Neural cell (in vitro differentiated cells): ENCODE results near the gene INPP4B. TPM values are rescaled to one million over a fixed set of nuclear protein-coding genes. Genes with fewer than 3 reads are reported as not detected.

Experiments
- H2AFZ ChIP-seq: fragments of 200-600, 300-800 bp; sonication (generic), shearing (Covaris generic); 2 replicates; pipeline ENCODE4 v1.6.0; 2014; ENCODE audit warnings: low read depth, mild to moderate bottlenecking, antibody characterized with exemption, low read length, moderate library complexity
- H3F3A ChIP-seq: fragments of 200-600 bp; shearing (Covaris generic); 2 replicates; pipeline ENCODE4 v1.6.1; 2016; ENCODE audit warnings: mild to moderate bottlenecking, moderate library complexity, mixed read lengths, antibody characterized with exemption, low read length; ENCODE audit not compliant: insufficient read depth, poor library complexity, severe bottlenecking
- H3K27ac ChIP-seq: fragments of 200-600, 300-800 bp; sonication (generic), shearing (Covaris generic); 2 replicates; pipeline ENCODE4 v1.5.1; 2014; ENCODE audit warnings: mild to moderate bottlenecking, low read length, moderate library complexity
- H3K27me3 ChIP-seq: fragments of 300-800, 200-600 bp; sonication (generic), shearing (Covaris generic); 2 replicates; pipeline ENCODE4 v1.6.0; 2014; ENCODE audit warnings: mild to moderate bottlenecking, low read depth, low read length, moderate library complexity; ENCODE audit not compliant: insufficient read depth
- H3K36me3 ChIP-seq: fragments of 300-800, 200-600 bp; sonication (generic), shearing (Covaris generic); 2 replicates; pipeline ENCODE4 v1.5.1; 2014; ENCODE audit warnings: mild to moderate bottlenecking, antibody characterized with exemption, low read length, moderate library complexity; ENCODE audit not compliant: insufficient read depth
- H3K4me2 ChIP-seq: fragments of 300-800, 200-600 bp; sonication (generic), shearing (Covaris generic); 2 replicates; pipeline ENCODE4 v1.6.0; 2014; ENCODE audit warnings: mild to moderate bottlenecking, low read length
- H3K4me3 ChIP-seq: fragments of 300-800, 200-600 bp; sonication (generic), shearing (Covaris generic); 2 replicates; pipeline ENCODE4 v1.5.1; 2014; ENCODE audit warnings: mild to moderate bottlenecking, low read length, moderate library complexity
- H3K79me2 ChIP-seq: fragments of 200-600 bp; shearing (Covaris generic); replicated peaks from 2 replicates; pipeline ENCODE4 v1.6.0; 2014; ENCODE audit warnings: mild to moderate bottlenecking, low read length, moderate library complexity; ENCODE audit not compliant: insufficient read depth
- H3K9ac ChIP-seq: fragments of 300-800, 200-600 bp; sonication (generic), shearing (Covaris generic); 2 replicates; pipeline ENCODE4 v1.6.1; 2016; ENCODE audit warnings: mild to moderate bottlenecking, low read length, mixed read lengths
- H3K9me2 ChIP-seq: fragments of 200-600 bp; shearing (Covaris generic); 2 replicates; pipeline ENCODE4 v1.6.1; 2016; ENCODE audit warnings: mild to moderate bottlenecking, low read length, mixed read lengths; ENCODE audit not compliant: insufficient read depth
- H3K9me3 ChIP-seq: fragments of 200-600, 300-800 bp; sonication (generic), shearing (Covaris generic); 2 replicates; pipeline ENCODE4 v1.6.1; 2016; ENCODE audit warnings: mild to moderate bottlenecking, mixed run types, low read length, moderate library complexity, mixed read lengths
- H4K20me1 ChIP-seq: fragments of 200-600 bp; shearing (Covaris generic); 2 replicates; pipeline ENCODE4 v1.6.1; 2016; ENCODE audit warnings: mild to moderate bottlenecking, mixed run types; ENCODE audit not compliant: insufficient read depth
- EP300 ChIP-seq: fragments of 450-650 bp; conservative IDR thresholded peaks from 2 replicates; pipeline ENCODE4 v1.6.1; 2014; ENCODE audit warnings: antibody characterized with exemption, mild to moderate bottlenecking, moderate library complexity; ENCODE audit not compliant: poor library complexity, severe bottlenecking
- EZH2 ChIP-seq: fragments of 200-600, 300-800 bp; shearing (Covaris generic), sonication (generic); IDR thresholded peaks from 2 replicates; pipeline ENCODE4 v1.6.1; 2014; ENCODE audit warnings: antibody characterized with exemption, low read length, borderline replicate concordance, mild to moderate bottlenecking; ENCODE audit not compliant: insufficient read depth, poor library complexity, severe bottlenecking
- MXI1 ChIP-seq: fragments of 450-650 bp; conservative IDR thresholded peaks from 2 replicates; pipeline ENCODE4 v1.6.1; 2014; ENCODE audit warnings: antibody characterized with exemption, mild to moderate bottlenecking; ENCODE audit not compliant: poor library complexity, severe bottlenecking
- POLR2AphosphoS5 ChIP-seq: IDR thresholded peaks from 2 replicates; pipeline ENCODE4 v1.6.1; 2012
- RAD21 ChIP-seq: fragments of 450-650 bp; conservative IDR thresholded peaks from 2 replicates; pipeline ENCODE4 v1.6.1; 2014; ENCODE audit warnings: antibody characterized with exemption, mild to moderate bottlenecking, moderate library complexity
- SMC3 ChIP-seq: fragments of 450-650 bp; conservative IDR thresholded peaks from 2 replicates; pipeline ENCODE4 v1.6.1; 2014; ENCODE audit warnings: antibody characterized with exemption, mild to moderate bottlenecking, moderate library complexity; ENCODE audit not compliant: poor library complexity
- TAF1 ChIP-seq: IDR thresholded peaks from 2 replicates; pipeline ENCODE4 v1.6.1; 2012; ENCODE audit warnings: low read depth
- polyA plus RNA-seq: library from polyadenylated mRNA; depleted of rRNA; stranded (reverse); fragments of >200 nt; gene quantifications from 2 replicates; pipeline ENCODE4 v1.2.3, GENCODE V29; 2014
- TF ChIP-seq, protein P1 (sequence below): fragments of 450-650 bp; IDR thresholded peaks from 2 replicates; pipeline ENCODE4 v1.5.1; 2014; ENCODE audit warnings: antibody characterized with exemption, mild to moderate bottlenecking, moderate library complexity; ENCODE audit not compliant: poor library complexity, severe bottlenecking
- TF ChIP-seq, protein P2 (sequence below): IDR thresholded peaks from 2 replicates; pipeline ENCODE4 v1.6.1; 2012; ENCODE audit warnings: borderline replicate concordance

Gene INPP4B
- polyA plus RNA-seq, 1 donor from 2014 or later = 0.30 TPM

DNA sequence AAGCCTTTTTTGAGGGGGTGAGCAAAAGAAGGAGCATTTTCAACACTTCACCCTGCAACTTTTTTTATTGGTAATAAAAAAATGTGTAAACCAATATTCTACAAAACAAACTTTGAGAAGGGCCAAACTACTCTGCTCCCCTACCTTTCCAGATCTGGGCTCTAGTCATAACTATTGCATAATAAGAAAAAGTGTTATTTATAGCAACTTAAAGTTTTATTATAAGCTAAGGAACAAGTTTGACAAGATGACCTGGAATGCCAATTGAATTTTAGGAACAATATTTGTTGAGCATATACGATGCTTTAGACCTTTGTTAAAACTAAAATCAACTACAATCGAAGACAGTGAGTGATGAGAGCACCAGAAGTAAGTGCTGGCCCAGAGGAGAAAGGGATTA is 800.1 kb downstream of the INPP4B start:
- Histone ChIP-seq H3K36me3 (no peaks in the 10 kb centered on the region), H2AFZ (no peak overlapping the region), H3K9me2 (no peaks in the 10 kb centered on the region), H3K9ac (no peak overlapping the region), H3F3A (no peaks in the 10 kb centered on the region), H3K27me3 (no peaks in the 10 kb centered on the region), H3K27ac (no peak overlapping the region), H3K9me3 (no peaks in the 10 kb centered on the region), H3K4me3 (no peak overlapping the region), H3K79me2 (no peaks in the 10 kb centered on the region), H3K4me2 (no peak overlapping the region), H4K20me1 (no peaks in the 10 kb centered on the region)
- TF ChIP-seq POLR2AphosphoS5 (no peak), EP300 (no peak), EZH2 (no peak), MXI1 (no peak), TAF1 (no peak), RAD21 (no peak), SMC3 (no peak)
- TF ChIP-seq, protein P1, sequence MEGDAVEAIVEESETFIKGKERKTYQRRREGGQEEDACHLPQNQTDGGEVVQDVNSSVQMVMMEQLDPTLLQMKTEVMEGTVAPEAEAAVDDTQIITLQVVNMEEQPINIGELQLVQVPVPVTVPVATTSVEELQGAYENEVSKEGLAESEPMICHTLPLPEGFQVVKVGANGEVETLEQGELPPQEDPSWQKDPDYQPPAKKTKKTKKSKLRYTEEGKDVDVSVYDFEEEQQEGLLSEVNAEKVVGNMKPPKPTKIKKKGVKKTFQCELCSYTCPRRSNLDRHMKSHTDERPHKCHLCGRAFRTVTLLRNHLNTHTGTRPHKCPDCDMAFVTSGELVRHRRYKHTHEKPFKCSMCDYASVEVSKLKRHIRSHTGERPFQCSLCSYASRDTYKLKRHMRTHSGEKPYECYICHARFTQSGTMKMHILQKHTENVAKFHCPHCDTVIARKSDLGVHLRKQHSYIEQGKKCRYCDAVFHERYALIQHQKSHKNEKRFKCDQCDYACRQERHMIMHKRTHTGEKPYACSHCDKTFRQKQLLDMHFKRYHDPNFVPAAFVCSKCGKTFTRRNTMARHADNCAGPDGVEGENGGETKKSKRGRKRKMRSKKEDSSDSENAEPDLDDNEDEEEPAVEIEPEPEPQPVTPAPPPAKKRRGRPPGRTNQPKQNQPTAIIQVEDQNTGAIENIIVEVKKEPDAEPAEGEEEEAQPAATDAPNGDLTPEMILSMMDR = no peak
- TF ChIP-seq, protein P2, sequence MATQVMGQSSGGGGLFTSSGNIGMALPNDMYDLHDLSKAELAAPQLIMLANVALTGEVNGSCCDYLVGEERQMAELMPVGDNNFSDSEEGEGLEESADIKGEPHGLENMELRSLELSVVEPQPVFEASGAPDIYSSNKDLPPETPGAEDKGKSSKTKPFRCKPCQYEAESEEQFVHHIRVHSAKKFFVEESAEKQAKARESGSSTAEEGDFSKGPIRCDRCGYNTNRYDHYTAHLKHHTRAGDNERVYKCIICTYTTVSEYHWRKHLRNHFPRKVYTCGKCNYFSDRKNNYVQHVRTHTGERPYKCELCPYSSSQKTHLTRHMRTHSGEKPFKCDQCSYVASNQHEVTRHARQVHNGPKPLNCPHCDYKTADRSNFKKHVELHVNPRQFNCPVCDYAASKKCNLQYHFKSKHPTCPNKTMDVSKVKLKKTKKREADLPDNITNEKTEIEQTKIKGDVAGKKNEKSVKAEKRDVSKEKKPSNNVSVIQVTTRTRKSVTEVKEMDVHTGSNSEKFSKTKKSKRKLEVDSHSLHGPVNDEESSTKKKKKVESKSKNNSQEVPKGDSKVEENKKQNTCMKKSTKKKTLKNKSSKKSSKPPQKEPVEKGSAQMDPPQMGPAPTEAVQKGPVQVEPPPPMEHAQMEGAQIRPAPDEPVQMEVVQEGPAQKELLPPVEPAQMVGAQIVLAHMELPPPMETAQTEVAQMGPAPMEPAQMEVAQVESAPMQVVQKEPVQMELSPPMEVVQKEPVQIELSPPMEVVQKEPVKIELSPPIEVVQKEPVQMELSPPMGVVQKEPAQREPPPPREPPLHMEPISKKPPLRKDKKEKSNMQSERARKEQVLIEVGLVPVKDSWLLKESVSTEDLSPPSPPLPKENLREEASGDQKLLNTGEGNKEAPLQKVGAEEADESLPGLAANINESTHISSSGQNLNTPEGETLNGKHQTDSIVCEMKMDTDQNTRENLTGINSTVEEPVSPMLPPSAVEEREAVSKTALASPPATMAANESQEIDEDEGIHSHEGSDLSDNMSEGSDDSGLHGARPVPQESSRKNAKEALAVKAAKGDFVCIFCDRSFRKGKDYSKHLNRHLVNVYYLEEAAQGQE = no peak

DNA sequence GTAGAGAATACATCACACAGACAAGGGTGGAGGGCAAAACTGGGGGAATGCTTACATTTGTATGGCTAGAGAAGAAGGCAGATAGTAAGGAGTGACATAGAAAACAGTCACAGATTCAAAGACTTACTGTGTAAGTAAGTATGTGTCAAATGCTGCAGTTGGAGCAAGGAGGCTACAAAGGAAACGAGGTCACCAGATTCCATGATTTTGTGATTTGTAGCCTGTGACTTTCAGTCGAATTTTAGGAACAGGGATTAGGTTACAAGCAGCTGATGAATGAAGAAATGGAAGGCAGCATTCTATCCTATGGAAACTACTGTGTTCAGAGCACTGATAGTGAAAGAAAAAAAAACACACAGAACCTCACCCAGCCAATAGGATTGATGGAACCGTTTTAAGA is 801.8 kb downstream of the INPP4B start:
- H3K9me2 ChIP-seq = no peaks in the 10 kb centered on the region
- H2AFZ ChIP-seq = no peak overlapping the region
- H3F3A ChIP-seq = no peaks in the 10 kb centered on the region
- no peaks in the 10 kb centered on the region for H3K79me2 ChIP-seq
- no peaks in the 10 kb centered on the region for H3K27me3 ChIP-seq
- H3K9me3 ChIP-seq = no peaks in the 10 kb centered on the region
- H4K20me1 ChIP-seq = no peaks in the 10 kb centered on the region
- no peak overlapping the region for H3K4me3 ChIP-seq
- H3K36me3 ChIP-seq = no peaks in the 10 kb centered on the region
- H3K9ac ChIP-seq = no peak overlapping the region
- no peak overlapping the region for H3K4me2 ChIP-seq
- no peak overlapping the region for H3K27ac ChIP-seq
- TF ChIP-seq, protein P1 = no peak
- no peak for TF ChIP-seq EP300
- no peak for TF ChIP-seq EZH2
- TF ChIP-seq POLR2AphosphoS5 = no peak
- TF ChIP-seq RAD21 = no peak
- TF ChIP-seq, protein P2 = no peak
- TF ChIP-seq MXI1 = no peak
- TF ChIP-seq TAF1 = no peak
- TF ChIP-seq SMC3 = no peak
